BJ (cell line): ENCODE results near the gene PHLDA2. TPM values are rescaled to one million over a fixed set of nuclear protein-coding genes. Genes with fewer than 3 reads are reported as not detected.
A peak's percentile ranks its signal among the peaks of the same experiment; 100 is the strongest.

Experiments used
- CTCF ChIA-PET: fragments of 350-600 bp; formaldehyde crosslinking; extraction: SDS; loops from one replicate; lab custom pipeline; 2021; ENCODE audit warnings: antibody characterized with exemption, inconsistent platforms; lab: Yijun Ruan, JAX
- POLR2A ChIA-PET: fragments of 300-600 bp; sonication (Branson Sonifier 250); formaldehyde crosslinking; extraction: SDS; loops from one replicate; lab custom pipeline; 2021; ENCODE audit warnings: antibody characterized with exemption; lab: Charles Lee
- DNase-seq: peaks from one replicate; pipeline ENCODE4 v3.0.0-alpha.2; 2011; ENCODE audit warnings: low read depth
- H3K27me3 ChIP-seq: 2 replicates; pipeline ENCODE4 v1.6.0; 2011; ENCODE audit warnings: low read length; ENCODE audit not compliant: control insufficient read depth, insufficient read depth
- H3K36me3 ChIP-seq: 2 replicates; pipeline ENCODE4 v1.5.1; 2011; ENCODE audit warnings: low read length; ENCODE audit not compliant: control insufficient read depth, insufficient read depth
- H3K4me3 ChIP-seq: 2 replicates; pipeline ENCODE4 v1.5.1; 2011; ENCODE audit warnings: low read depth, mild to moderate bottlenecking, control low read depth, low read length
- CTCF ChIP-seq: IDR thresholded peaks from 2 replicates; pipeline ENCODE4 v1.5.1; 2011; ENCODE audit warnings: low read depth, mild to moderate bottlenecking, control low read depth, inconsistent platforms, low read length, moderate library complexity; ENCODE audit not compliant: insufficient read depth
- polyA plus RNA-seq: library from polyadenylated mRNA; depleted of rRNA; stranded (reverse); fragments of >200 nt; gene quantifications from 2 replicates; pipeline ENCODE4 v1.2.3, GENCODE V29; 2011

Gene PHLDA2
- polyA plus RNA-seq, 1 experiment, result 12.8 TPM

GRCh38 chr11:2891326-2892214 is 37.6 kb downstream of the PHLDA2 start:
- no peak for TF ChIP-seq CTCF
- CTCF ChIA-PET, result interaction anchor here (0.6 to 20.3 kb wide), 19 partner anchors 9 to 721 kb away, joined by 3 to 772 read pairs (median 3); partner anchors contain the start of gene PHLDA2
- H3K4me3 ChIP-seq, result peak overlapping the region; percentile 44
- no peaks in the 10 kb centered on the region for H3K36me3 ChIP-seq
- H3K27me3 ChIP-seq, result no peaks in the 10 kb centered on the region
- POLR2A ChIA-PET, result no interaction called here
- DNase-seq, result no peak

- POLR2A ChIA-PET, result no interaction called here
- no peak for DNase-seq
- H3K4me3 ChIP-seq, result no peak overlapping the region
- TF ChIP-seq CTCF, result no peak
- no peaks in the 10 kb centered on the region for H3K36me3 ChIP-seq
- CTCF ChIA-PET, result interaction anchor here (0.7 to 20.3 kb wide), 10 partner anchors 10 to 585 kb away, joined by 3 to 772 read pairs (median 4); partner anchors contain the start of gene PHLDA2
- no peaks in the 10 kb centered on the region for H3K27me3 ChIP-seq
These were observed 38.5 kb downstream of the PHLDA2 start for GRCh38 chr11:2890466-2891294.

GRCh38 chr11:2889362-2890273 is 39.6 kb downstream of the PHLDA2 start:
- CTCF ChIA-PET, result interaction anchor here (0.7 to 20.3 kb wide), 7 partner anchors 40 to 466 kb away, joined by 3 to 772 read pairs (median 3); partner anchors contain the start of gene PHLDA2
- DNase-seq, result no peak
- TF ChIP-seq CTCF, result no peak
- Histone ChIP-seq H3K4me3 (no peak overlapping the region), H3K27me3 (no peaks in the 10 kb centered on the region), H3K36me3 (no peaks in the 10 kb centered on the region)
- POLR2A ChIA-PET, result no interaction called here

- no peak overlapping the region for H3K4me3 ChIP-seq
- CTCF ChIA-PET, result interaction anchor here (0.6 to 20.3 kb wide), 24 partner anchors 9 to 465 kb away, joined by 3 to 772 read pairs (median 4); no protein-coding TSS in a partner anchor
- no peak for DNase-seq
- POLR2A ChIA-PET, result no interaction called here
- peak; percentile 99 for TF ChIP-seq CTCF
- no peaks in the 10 kb centered on the region for H3K36me3 ChIP-seq
- no peaks in the 10 kb centered on the region for H3K27me3 ChIP-seq
These were observed 40.8 kb downstream of the PHLDA2 start for GRCh38 chr11:2888266-2888968.
